Thyroid gland (tissue), 4 donors: Measurements from ENCODE around the gene MOGAT2. TPM values are rescaled to one million over a fixed set of nuclear protein-coding genes. Genes with fewer than 3 reads are reported as not detected.

Experiments
- DNase-seq, 2 donors: peaks; one replicate each; pipeline ENCODE4 v3.0.0-alpha.2; 2019
- H3K27ac ChIP-seq, 3 donors: fragments of 200-600 bp; sonication (generic); 1 replicate in 2 of 3; 2 replicates in 1 of 3; pipeline ENCODE4 v1.5.1; 2016 to 2019; ENCODE audit warnings: mild to moderate bottlenecking in 1 of 3, moderate library complexity in 1 of 3
- H3K27me3 ChIP-seq: fragments of 200-600 bp; sonication (generic); one replicate; pipeline ENCODE4 v1.5.1; 2019
- H3K36me3 ChIP-seq, 2 donors: fragments of 200-600 bp; sonication (generic); one replicate each; pipeline ENCODE4 v1.5.1; 2016 to 2019
- H3K4me1 ChIP-seq, 2 donors: fragments of 200-600 bp; sonication (generic); one replicate each; pipeline ENCODE4 v1.5.1; 2017 to 2019
- H3K4me3 ChIP-seq, 3 donors: fragments of 200-600 bp; sonication (generic); replicated peaks in 1 of 3; 1 replicate in 2 of 3; 2 replicates in 1 of 3; pipeline ENCODE4 v1.5.1; 2016; ENCODE audit warnings: mild to moderate bottlenecking in 1 of 3
- H3K9me3 ChIP-seq: fragments of 200-600 bp; sonication (generic); one replicate; pipeline ENCODE4 v1.5.1; 2017
- POLR2A ChIP-seq, 2 donors: fragments of 450-650 bp; IDR thresholded peaks; one replicate each; pipeline ENCODE4 v1.6.1; 2017; ENCODE audit warnings: antibody characterized with exemption in 2 of 2, mild to moderate bottlenecking in 2 of 2, moderate library complexity in 1 of 2
- WGBS, 2 donors: methylation state at CpG; one replicate each; pipeline ENCODE4 v1.1.5; 2017; 5-methylcytosine and 5-hydroxymethylcytosine counted together
- intact Hi-C: fragments of 100-400 bp; cut with DNase I; formaldehyde crosslinking; loops from one replicate; pipeline ENCODE4 v1.15.1; 2023
- total RNA-seq, 4 donors: library from RNA; depleted of rRNA; stranded (reverse); fragments of >200 nt; gene quantifications; one replicate each; pipeline ENCODE4 v1.2.3, GENCODE V29; 2016
- TF ChIP-seq, protein P1 (sequence below), 6 experiments: fragments of 200-600 bp in 3 of 6; fragments of 450-650 bp in 3 of 6; sonication (generic) in 3 of 6; IDR thresholded peaks; one replicate each; pipeline ENCODE4 v1.5.1; 2016 to 2019; ENCODE audit warnings: antibody characterized with exemption in 6 of 6, mild to moderate bottlenecking in 2 of 6, inconsistent platforms in 1 of 6, moderate library complexity in 1 of 6

The MOGAT2 gene
- total RNA-seq, 4 donors from 2014 or later = 1.0 TPM; not detected in 3

DNA sequence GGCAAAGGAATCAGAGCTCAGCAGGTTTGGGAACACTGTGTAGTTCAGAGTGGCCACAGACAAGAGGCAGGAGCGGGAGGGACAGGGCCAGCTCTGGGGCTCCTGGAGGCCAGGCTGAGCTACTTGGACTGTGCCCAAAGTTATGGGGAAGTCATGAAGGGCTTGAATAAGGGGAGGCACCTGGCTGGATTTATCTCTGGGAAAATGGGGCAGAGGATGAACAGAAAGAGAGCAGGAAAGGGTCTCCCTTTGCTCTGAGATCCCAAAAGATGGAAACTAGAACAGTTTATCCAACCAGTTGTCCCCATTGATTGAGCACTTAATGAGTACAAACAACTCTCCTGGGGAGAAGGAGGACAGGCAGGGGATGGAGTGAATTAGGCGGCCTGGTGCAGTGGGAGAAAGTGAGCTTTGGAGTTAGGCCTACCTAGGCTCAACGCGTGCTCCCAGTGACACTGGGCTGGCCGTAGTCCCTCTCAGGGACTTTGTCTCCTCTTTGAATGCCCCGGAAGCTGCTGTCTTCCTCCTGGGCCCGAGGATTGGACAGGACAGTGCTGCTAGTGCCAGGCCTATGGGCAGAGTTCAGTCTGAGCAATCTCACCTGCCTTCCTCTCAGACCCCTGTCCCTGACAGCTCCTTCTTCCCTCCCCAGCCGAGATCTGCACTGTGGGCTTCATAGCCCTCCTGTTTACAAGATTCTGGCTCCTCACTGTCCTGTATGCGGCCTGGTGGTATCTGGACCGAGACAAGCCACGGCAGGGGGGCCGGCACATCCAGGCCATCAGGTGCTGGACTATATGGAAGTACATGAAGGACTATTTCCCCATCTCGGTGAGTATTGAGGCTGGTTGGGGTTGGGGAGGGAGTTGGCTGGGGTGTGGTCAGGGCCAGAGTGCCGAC lies 2.0 kb downstream of the MOGAT2 start:
- no peak for DNase-seq
- no peaks in the 10 kb centered on the region for H3K9me3 ChIP-seq
- H3K27ac ChIP-seq = no peak overlapping the region
- H3K27me3 ChIP-seq = no peaks in the 10 kb centered on the region
- WGBS, 2 donors = 93 to 94% methylated on average over 11 to 12 of the region's 14 CpGs
- H3K36me3 ChIP-seq = no peaks in the 10 kb centered on the region
- TF ChIP-seq POLR2A (IDR thresholded peaks at IDR 0.05) = no peak
- TF ChIP-seq, protein P1, sequence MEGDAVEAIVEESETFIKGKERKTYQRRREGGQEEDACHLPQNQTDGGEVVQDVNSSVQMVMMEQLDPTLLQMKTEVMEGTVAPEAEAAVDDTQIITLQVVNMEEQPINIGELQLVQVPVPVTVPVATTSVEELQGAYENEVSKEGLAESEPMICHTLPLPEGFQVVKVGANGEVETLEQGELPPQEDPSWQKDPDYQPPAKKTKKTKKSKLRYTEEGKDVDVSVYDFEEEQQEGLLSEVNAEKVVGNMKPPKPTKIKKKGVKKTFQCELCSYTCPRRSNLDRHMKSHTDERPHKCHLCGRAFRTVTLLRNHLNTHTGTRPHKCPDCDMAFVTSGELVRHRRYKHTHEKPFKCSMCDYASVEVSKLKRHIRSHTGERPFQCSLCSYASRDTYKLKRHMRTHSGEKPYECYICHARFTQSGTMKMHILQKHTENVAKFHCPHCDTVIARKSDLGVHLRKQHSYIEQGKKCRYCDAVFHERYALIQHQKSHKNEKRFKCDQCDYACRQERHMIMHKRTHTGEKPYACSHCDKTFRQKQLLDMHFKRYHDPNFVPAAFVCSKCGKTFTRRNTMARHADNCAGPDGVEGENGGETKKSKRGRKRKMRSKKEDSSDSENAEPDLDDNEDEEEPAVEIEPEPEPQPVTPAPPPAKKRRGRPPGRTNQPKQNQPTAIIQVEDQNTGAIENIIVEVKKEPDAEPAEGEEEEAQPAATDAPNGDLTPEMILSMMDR (IDR thresholded peaks at IDR 0.05) = no peak
- intact Hi-C loops = loop anchor here (10.0 kb wide), 1 partner anchor 435 kb away; no protein-coding TSS in a partner anchor
- H3K4me1 ChIP-seq = no peaks in the 10 kb centered on the region
- H3K4me3 ChIP-seq = no peak overlapping the region

DNA sequence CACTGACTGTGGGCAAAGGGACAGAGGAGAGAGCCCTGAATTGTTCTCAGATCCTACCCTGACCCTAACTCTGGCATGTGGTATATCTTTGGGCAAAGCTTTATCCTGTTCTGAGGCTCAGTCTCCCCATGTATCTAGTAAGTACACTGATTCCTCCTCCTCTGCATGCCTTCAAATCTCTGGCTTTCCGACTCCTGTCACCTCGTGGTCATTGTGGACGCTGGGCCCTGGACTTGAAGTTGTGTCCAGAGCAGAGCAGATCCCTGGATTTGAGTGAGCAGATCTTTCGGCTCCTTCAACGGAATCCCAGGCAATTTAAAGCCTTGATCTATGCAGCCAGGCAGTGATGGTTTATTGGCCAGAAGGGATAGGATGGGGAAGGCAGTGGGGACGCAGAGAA lies 3.0 kb downstream of the MOGAT2 start:
- no peaks in the 10 kb centered on the region for H3K4me1 ChIP-seq
- no peak overlapping the region for H3K4me3 ChIP-seq
- no peaks in the 10 kb centered on the region for H3K27me3 ChIP-seq
- H3K9me3 ChIP-seq = no peaks in the 10 kb centered on the region
- no peak for TF ChIP-seq POLR2A (IDR thresholded peaks at IDR 0.05)
- TF ChIP-seq, protein P1 (IDR thresholded peaks at IDR 0.05) = no peak
- no peak for DNase-seq
- H3K27ac ChIP-seq = no peak overlapping the region
- H3K36me3 ChIP-seq = no peaks in the 10 kb centered on the region
- WGBS, 2 donors = 91 to 95% methylated on average over 6 of the region's 6 CpGs
- intact Hi-C loops = loop anchor here (10.0 kb wide), 1 partner anchor 434 kb away; no protein-coding TSS in a partner anchor

DNA sequence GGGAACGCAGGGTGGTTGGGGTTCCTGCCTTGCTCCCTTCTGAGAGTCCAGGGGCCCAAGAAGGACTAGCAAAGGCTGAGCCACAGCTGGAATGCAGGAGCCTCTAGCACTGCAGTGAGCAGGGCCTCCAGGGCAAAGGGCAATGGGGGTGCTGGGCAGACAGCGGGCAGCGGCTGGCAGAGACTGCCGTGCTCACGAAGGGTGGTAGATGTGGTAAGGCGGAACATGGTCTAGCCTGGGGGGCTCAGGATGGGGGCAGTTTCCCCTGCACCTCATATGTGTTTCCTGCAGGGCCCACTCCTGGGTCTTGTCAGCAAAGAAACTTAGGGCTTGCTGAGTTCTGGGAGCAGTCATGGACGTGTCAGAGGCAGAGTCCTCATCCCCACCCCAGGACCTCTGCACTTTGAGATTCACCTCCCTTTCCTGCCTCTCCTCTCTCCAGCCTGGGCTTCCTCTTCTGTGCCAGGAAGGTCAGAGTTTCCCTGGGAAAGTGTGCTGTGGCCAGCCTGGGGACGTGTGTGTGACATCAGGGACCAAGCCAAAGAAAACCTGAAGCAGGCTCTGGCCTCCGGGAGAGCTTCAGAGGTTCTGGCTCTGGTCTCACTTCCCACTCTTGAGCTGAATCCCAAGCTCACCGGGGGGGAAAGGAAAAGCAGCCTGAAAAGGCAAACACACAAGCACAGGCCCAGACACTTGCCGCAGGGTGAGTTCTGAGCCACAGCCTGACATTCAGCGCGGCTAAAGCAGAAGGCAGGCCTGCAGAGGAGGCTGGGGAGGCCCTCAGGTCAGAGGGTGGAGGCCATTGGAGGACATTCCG lies 4.4 kb downstream of the MOGAT2 start:
- 63 to 76% methylated on average over 10 to 14 of the region's 14 CpGs for WGBS, 2 donors

DNA sequence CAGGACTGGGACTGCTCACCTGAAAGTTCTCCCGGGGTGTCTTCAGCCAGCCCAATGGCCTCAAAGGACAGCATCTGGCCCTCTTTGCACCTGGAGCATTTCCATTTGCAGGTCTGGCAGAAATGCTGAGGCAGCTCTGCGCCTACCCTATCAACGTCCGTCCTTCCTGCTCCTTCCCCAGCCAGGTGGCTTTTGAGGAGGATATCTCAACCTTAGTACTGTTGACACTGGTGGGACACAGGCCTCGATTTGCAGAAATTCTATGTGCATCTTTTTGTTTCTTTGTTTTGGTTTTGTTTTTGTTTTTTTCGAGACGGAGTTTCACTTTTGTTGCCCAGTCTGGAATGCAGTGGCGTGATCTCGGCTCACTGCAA lies 5.0 kb downstream of the MOGAT2 start:
- intact Hi-C loops = loop anchor here (10.0 kb wide), 1 partner anchor 432 kb away; no protein-coding TSS in a partner anchor
- WGBS, 2 donors = 88 to 96% methylated on average over 9 of the region's 9 CpGs
- H3K27ac ChIP-seq = no peak overlapping the region

More for the DNA sequence above, 4.4 kb downstream of the MOGAT2 start:
- H3K4me1 ChIP-seq = no peaks in the 10 kb centered on the region
- H3K27ac ChIP-seq = no peak overlapping the region
- no peaks in the 10 kb centered on the region for H3K36me3 ChIP-seq
- no peak overlapping the region for H3K4me3 ChIP-seq
- H3K27me3 ChIP-seq = no peaks in the 10 kb centered on the region
- intact Hi-C loops = loop anchor here (10.0 kb wide), 1 partner anchor 433 kb away; no protein-coding TSS in a partner anchor
- no peak for DNase-seq
- TF ChIP-seq POLR2A (IDR thresholded peaks at IDR 0.05) = no peak
- TF ChIP-seq, protein P1 (IDR thresholded peaks at IDR 0.05) = no peak
- no peaks in the 10 kb centered on the region for H3K9me3 ChIP-seq

More for the DNA sequence above, 5.0 kb downstream of the MOGAT2 start:
- Histone ChIP-seq H3K4me3 (no peak overlapping the region), H3K9me3 (no peaks in the 10 kb centered on the region), H3K4me1 (no peaks in the 10 kb centered on the region), H3K27me3 (no peaks in the 10 kb centered on the region), H3K36me3 (no peaks in the 10 kb centered on the region)
- TF ChIP-seq, protein P1 (IDR thresholded peaks at IDR 0.05) = peak in 1 of 6 experiments; percentile 2
- no peak for TF ChIP-seq POLR2A (IDR thresholded peaks at IDR 0.05)
- no peak for DNase-seq
